ENCODE data around the gene GNE.

DNA sequence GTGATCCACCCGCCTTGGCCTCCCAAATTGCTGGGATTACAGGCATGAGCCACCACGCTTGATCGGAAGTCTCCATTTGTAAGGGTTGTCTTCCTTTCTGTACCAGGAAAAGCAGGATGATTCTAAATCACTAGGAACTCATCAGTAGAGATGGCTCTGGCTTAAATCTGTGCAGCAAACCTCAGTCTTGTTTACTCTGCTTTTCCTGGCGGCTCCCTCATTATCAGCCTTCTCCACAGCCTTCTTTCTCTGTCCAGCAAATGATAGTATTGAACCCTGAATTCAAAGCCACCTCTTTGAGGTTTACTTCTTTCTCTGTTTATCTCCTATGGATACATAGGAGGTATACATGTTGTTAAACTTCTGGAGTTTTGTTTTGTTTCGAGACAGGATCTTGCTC, 43.0 kb upstream of the GNE start:
- no peak for TF ChIP-seq CTCF (conservative IDR thresholded peaks at IDR 0.05)
- TF ChIP-seq ZFX (IDR thresholded peaks at IDR 0.05), result no peak

All from C4-2B (cell line).